RKO (cell line): ENCODE data around the gene C10orf120.

Experiments
- DNase-seq: peaks from one replicate; pipeline ENCODE4 v3.0.0-alpha.2; 2016; ENCODE audit warnings: low spot score

The C10orf120 gene

DNA sequence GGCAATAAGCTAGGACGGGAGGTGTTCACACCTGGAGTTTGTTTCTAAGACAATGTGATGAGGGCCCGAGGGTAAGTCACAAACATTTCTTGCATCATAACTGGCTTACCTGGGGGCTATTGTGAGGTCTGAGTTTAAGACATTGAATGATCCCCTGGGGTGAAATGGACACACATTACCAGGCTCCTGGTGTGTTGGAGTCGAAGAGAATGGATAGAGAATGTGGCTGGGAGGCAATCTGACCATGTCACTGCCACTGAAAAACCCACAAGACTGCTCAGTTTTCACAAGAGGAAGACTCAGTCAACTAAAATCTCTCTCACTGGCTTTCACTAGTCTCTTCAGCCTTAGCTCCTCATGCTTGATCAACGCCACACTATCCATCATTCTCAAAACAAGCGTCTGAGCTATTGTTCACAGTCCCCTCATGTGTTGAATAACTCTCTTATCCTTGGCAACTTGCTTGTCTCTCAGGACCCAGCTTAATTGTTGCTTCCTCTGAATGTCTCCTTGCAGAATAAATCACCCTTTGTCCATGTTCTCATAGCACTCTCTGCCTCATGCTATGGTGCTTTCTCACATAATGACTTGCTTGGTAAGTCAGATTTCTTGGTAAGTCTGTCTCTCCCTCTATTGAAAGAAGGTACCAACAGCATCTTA, at the start of gene C10orf120:
C10orf120 (minus strand) TSS at position 51 of the 660 bp plus-strand sequence. CDS start 56 bp downstream, outside the sequence.
- DNase-seq = no peak

DNA sequence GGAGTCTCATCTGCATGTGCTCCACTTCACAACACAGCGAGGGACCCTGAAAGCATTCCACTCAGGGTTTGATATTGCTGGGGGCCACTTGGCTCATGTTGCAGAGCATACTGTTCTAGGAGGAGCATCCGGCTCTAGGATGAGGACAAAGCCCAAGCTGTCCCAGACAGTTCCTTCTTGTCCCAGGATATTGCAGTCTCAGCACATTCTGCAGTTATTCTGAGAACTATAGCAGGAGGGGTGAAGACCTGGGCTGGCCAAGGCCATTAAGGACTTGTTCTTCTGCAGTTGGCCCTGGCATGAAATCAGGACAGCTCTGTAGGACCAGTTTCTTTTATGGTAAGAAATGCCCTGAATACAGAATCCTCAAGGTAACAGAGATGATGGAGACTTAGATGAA, 48.9 kb upstream of the C10orf120 start:
- DNase-seq = no peak

DNA sequence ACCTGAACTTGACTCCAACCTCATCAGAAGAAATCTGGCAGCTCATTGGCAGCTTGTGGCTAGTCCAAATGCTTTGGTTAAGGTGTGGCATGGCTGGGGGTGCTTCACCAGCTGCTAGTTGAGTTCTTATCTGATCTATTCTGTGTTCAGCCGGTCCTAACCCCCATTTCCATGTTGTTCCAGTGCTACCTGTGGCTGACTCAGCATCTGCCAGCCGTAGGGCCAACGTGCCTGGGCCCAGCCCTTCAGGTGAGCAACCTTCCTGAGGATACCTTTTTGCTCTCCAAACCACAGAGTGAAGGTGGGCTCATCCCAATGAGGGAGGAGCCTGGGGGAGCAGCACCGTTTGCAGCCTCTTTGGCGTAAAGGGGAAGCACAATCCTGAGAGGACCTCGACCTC, 46.8 kb upstream of the C10orf120 start:
- DNase-seq = no peak

DNA sequence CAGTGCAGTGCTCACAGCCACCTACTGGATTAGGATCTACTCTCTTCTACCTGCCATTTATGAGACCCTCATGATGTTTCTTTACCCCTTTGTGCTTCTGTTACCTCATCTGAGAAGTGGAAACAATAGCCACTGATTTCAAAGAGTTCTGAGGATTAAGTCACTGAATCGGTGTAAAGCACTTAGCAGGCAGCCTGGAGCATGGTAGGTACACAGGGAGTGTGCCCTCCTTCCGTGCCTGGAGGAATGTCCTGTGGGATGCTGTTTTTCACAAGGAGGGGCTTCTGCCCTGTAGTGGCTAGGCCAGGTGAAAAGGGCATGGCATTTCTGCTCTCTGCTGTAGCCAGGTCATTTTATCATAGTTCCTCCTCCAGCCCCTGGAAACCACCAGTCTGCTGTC, 44.6 kb upstream of the C10orf120 start:
- no peak for DNase-seq

DNA sequence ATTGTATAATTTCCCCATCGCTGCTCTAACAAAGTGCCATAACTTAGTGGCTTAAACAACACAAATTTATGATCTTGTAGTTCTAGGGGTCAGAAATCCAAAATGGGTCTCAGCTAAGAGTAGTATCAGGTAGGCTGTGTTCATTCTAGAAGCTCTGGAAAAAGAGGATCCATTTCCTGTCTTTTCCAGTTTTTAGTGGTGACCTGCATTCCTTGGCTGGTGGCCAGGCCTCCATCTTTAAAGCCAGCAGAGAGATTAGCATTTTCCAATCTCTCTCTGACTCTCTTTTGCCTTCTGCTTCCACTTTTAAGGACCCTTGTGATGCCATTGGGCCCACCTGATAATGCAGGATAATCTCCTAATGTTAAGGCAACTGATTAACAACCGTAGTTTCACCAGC, 41.0 kb upstream of the C10orf120 start:
- DNase-seq = no peak

DNA sequence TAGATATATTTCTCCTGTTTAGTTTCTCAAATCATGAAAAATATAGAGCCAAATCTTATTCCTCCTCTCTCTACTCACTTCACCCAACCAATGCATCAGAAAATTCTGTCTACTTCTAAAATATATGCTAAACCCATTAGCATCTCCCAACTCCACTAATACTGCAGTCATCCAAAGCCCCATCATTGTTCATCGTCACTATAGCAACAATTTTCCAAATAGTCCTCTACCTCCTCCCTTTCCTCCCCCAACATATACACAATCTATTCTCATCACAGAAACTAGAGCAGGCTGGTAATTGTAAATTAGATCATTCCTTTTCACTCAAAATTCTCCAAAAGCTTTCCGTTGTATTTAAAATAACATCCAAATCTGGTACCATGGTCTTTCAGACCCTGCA, 38.4 kb upstream of the C10orf120 start:
- DNase-seq = no peak

DNA sequence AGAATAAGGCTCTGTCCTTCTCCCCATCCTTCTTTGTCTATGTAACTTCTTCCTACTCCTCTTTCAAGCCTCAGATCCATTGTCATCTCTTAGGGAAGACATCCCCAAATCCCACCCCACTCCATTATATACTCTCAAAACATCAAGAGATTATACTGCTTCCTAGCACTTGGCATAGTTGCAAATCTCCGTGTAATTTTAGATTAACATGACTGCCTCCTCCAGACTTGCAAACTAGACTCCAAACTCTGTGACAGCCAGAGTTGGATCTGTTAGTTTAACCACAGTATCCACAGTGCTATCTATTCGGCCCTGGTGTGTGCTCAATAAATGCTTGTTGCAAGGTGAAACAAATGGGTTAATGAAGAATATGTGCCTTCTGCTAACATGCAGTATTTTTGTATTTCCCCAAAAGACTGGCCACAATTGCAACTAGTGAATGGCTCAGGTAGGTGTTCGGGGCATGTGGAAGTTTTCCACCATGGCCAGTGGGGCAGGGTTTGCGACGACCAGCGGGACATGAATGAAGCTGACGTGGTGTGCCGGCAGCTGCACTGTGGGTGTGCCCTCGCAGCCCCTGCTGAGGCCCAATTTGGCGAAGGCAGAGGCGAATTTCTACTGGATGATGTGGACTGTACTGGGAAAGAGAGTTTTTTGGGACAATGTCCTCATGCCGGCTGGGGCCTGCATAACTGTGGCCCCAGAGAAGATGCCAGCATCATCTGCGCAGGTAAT, 34.5 kb upstream of the C10orf120 start:
- DNase-seq = no peak

DNA sequence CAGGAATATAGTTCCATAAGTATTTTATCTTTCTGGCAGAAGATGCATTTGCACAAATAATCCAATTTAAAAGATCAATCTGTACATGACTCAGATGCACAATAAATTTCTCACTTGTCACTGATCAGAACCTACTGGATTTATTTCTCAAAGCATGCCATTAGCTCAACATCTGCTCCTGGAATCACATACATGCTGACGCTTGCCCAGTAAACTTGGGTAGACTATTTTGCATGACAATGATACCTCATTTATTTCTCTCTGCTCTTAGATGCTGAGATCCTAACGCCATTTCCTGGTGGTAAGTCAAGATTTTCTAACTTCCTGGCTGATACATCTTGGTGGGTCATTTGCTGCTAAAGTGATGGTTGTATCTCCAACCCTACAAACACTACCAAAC, 33.8 kb upstream of the C10orf120 start:
- no peak for DNase-seq

DNA sequence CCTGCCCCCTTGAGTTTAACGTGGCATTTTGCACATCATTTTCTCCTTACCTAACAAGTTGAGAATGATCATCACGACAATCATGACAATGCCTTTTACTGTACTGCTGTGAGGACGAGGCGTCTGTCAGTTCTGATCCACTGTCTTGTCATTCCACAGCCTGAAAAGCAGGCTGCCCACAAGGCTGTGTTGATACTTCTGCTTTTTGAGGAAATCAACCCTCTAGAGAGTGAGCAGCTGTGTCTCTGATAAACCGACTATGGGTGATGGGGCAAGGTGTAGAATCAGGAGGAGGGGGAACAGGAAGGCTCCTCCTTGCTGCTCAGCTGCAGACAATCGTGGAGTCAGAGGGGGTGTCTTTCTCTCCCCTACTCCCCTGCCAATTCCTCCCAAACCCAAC, 30.6 kb upstream of the C10orf120 start:
- DNase-seq = no peak

DNA sequence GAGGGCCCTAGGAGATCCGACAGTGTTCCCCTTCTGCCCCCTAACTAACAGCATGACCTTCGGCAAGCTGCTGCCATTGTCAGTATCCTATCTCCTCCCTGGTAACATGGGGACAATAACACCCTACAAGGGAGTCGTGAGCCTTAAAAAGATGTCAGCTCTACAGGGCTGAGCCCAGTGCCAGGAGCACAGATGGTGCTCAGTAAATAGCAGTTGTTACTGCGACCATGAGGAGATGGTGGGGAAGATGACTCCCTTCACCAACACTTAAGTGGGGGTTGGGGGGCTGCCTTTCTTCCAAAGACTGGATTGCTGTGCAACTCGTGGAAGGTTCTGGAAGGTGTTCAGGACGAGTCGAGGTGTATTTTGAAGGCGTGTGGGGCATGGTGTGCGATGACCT, 29.5 kb upstream of the C10orf120 start:
- DNase-seq = no peak

DNA sequence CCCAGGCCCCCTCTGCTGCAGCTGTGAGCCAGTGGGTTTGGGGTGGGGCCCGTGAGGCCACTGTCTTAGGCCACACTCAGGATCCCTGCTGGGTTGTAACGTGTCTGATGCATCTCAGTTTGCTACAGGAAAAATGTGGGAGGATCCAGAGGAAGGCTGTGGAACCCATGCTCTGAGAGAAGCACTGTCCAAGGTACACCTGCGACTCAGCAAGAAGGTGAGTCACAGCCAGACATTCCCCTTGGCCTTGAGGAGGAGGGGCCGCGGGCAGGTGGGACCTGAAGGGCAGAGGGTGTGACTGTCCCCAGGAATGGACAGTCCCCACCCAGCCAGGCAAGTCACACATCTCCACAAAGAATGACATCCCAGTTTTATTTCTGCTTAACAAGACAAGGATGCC, 27.8 kb upstream of the C10orf120 start:
- no peak for DNase-seq

DNA sequence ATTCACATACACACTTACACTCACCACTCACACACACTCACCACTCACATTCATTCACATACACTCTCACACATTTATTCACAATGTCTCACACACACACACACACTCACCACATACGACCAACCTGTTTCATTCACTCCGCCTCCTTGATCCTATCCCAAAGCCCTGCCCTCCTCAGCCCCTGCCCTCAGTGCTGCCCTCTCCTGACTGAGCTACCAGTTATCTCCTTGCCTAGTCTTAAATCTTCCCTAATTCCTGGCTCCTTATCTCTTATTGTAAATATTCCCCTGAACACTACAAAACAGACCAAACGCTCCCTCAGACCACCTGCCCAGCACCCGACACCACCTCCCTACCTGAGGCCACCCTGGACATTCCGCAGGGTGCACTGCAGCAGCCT, 26.1 kb upstream of the C10orf120 start:
- DNase-seq = no peak

DNA sequence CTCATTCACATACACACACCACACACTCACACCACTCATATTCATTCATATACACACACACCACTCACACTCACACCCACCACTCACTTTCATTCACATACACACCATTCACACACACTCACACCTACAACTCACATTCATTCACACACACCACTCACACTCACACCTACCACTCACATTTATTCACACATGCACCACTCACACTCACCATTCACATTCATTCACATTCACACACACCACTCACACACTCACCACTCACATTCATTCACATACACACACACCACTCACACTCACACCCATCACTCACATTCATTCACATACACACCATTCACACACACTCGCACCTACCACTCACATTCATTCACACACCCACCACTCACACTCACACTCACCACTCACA, 25.4 kb upstream of the C10orf120 start:
- DNase-seq = no peak

DNA sequence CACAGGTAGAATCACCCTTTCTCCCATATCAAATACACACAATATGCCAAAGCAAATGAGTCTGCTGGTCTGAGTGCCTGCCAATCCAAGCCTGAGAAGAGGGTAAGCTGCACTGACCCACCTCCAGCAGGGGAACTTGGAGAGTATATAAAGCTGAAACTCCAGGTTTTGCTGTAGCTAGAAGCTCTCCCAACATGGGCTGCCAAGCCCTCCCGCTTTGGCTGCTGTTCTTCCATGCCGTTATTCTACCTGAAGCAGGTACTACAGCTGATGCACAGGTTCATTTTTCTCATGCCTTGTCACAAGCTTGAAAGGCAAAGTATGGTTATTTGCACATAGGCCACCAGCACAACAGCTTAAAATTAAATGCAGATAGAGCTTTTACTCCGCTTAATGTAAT, 21.5 kb upstream of the C10orf120 start:
- DNase-seq = no peak

DNA sequence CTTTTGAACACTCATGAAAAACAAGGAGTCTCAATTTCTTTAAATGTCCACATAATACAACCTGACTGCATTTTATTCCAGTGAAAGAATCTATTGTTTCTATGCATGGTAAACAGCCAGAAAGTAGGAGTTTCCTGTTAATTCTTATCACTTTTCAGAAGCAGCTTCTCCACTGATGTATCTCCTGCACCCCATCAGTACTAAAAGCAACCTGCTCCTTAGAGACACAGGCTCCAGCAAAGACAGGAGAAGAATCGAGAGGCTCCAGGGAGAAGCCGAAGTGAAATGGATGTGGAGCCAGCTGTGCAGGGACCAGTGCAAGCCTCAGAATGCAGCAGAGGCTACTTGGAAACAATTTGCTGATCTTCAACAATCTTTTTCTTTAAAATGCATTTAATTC, 16.4 kb upstream of the C10orf120 start:
- DNase-seq = no peak

DNA sequence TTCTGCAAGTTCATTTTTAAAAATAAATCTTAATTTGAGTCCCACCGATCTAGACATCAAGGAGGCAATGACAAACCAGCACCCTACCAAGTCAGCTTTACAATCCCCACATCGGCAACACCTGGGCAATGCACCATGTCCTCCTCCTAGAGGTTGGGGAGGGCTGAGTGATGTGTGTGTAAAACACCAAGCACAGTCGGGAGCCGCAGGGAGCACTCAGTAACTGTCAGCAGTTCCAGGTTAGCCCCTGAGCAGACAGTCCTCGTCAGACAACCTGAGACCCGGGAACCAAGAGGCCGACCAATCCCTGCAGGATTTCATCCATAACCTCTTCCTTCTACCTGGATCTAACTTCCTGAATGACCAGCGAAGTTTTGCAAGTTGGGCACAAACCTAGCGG, 15.9 kb upstream of the C10orf120 start:
- no peak for DNase-seq

DNA sequence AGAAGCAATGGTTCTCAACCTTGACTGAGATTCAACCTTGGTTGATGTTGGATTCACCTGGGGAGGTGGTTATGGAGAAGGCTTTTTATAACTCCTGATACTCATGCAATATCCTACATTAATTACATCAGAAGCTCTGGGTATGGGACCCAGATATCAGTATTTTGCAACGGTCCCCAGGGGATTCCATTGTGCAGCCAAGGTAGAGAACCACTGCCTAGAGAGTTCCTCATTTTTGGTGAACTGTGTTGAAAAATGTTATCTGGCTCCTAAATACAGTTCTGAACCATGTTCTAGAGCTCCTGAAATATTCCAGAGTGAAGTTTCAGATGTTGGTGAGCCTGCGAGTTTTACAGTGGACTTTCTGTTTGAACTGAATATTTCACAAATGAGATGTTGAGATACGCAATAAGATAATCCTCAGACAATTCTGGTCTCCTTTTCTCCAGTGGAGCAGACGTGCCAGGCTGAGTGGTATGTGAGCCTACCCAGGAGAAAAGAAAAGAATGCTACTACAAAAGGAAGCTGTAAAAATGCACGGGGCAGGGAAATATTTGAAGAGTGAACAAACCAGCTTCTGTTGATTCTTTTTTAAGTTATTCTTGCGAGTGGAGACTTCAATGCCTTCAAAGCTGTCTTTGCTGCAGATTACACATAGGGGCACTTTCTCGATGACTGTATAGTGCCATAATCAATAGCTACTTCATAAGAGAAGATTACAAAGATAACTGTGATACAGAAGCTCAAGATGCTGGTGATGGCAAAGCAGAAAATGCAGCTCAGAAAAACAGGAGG, 13.6 kb upstream of the C10orf120 start:
- DNase-seq = no peak

DNA sequence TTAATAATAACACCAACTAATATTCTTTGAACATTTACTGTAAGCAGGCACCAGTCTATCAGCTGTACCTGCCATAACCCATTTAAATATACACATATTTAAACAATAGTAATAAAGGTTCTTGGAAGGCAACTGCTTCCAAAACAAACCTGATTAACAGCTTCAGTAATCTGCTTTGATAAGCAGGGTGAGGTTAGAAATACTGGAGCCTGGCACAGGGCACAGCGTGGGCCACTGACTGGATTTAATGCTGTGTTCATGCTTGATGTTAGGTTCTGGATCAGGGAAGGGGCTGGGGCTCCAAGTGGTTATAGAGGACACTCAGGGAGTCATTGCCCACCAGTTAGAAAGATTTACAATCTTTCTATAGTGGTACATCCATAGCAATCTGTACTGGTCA, 10.9 kb upstream of the C10orf120 start:
- no peak for DNase-seq

DNA sequence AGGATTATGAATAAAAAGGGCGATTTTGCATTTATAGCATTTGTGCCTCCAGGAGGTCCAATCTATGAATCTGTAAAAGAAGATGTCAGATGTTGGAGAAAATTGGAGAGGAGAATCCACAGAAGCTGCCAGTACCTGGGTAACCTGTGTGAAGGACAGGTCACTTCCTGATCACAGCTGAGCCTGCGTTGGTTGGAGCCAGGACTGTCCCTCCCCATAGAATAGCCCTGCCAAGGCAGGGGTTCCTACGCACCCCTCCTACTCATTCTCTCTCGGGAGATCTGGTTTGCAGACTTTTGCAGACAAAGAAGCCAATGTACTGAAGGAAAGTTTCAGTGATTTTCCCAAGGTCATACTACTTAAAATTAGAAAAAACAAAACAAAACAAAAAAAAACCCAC, 10.3 kb upstream of the C10orf120 start:
- DNase-seq = no peak

DNA sequence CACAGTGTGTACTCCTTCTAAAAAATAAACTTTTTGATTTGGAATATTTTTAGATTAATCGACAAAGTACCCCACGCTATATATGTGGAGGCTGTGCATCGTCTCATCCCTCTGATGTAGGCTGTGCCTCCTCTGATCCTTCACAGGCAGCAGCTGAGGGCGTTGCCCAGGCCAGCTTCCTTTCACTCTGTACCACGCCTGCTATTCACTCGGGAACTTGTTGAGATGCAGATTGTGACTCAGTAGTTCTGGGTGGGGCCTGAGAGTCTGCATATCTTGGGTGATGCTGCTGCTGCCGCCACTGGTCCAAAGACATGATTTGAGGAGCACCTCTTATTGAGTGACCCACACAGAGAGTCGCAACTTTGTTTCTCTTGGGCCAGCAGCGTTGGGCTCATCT, 7.9 kb upstream of the C10orf120 start:
- DNase-seq = no peak

DNA sequence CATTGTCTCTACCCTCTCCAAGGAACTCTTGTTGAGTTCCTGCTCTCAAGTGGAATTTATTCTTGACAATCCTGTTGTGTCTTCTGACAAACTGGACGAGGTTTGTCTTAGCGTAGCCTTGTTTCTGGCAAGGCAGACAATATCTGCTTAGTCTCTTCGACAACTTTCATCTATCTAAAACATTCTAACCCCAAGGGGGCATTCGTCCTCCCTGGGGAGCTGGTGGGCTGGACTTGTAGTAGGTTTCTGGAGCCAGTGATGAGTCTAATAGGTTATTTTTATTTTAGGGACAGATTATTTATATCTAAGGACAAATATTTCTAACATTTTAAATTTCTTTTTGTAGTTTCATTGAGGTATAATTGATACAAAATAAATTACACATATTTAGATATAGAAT, 7.3 kb upstream of the C10orf120 start:
- DNase-seq = no peak

DNA sequence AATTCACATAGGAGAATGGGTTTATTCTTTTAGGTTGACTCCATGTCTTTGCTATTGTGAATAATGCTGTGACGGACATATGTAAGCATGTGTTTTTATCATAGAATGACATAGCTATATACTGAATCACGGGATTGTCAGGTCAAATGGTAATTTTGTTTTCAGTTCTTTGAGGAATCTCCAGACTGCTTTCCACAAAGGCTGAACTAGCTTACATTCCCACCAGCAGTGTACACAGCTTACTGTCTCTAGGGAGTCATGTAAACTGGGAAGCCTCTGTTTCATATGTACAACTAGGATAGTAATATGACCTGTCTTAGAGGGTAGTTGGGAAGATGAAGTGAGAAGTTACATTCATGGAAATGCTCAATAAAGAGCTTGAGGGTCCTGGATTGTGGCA, 6.8 kb upstream of the C10orf120 start:
- no peak for DNase-seq
